Endothelial cell of umbilical vein (primary cell): ENCODE data around the gene OR6K6. TPM values are rescaled to one million over a fixed set of nuclear protein-coding genes. Genes with fewer than 3 reads are reported as not detected.

Experiments
- BruUV-seq: library from RNA; stranded (reverse); fragments of 400-500 nt; replicated peaks from 2 replicates; lab custom pipeline; 2021; lab: Mats Ljungman, UMichigan
- CTCF ChIA-PET: fragments of 300-600, 350-600 bp; sonication (Branson Sonifier 250); formaldehyde crosslinking; loops from one replicate; lab custom pipeline; 2021; ENCODE audit warnings: antibody characterized with exemption, inconsistent platforms; lab: Charles Lee
- POLR2A ChIA-PET: fragments of 300-600, 350-600 bp; sonication (Branson Sonifier 250); formaldehyde crosslinking; loops from one replicate; lab custom pipeline; 2021; ENCODE audit warnings: antibody characterized with exemption, inconsistent platforms; lab: Charles Lee
- DNase-seq: peaks from one replicate; pipeline ENCODE4 v3.0.0-alpha.2; 2011; ENCODE audit warnings: low read depth, low spot score
- FAIRE-seq: peaks from 2 replicates; lab custom pipeline; 2011; peaks lifted over from hg19 to GRCh38; lab: Jason Lieb, UNC
- H2AFZ ChIP-seq: 2 replicates; pipeline ENCODE4 v1.6.0; 2012; ENCODE audit warnings: low read depth, low read length, control low read depth, inconsistent platforms
- H3K27ac ChIP-seq: 2 replicates; pipeline ENCODE4 v1.5.1; 2011; ENCODE audit warnings: low read depth, mild to moderate bottlenecking, control low read depth, low read length, moderate library complexity; ENCODE audit not compliant: insufficient read depth
- H3K27me3 ChIP-seq, 2 experiments: 2 replicates each; pipeline versions ENCODE4 v1.6.0 to v1.6.1; 2011; ENCODE audit warnings: low read length in 2 of 2, mixed read lengths in 1 of 2; ENCODE audit not compliant: control insufficient read depth in 2 of 2, insufficient read depth in 2 of 2
- H3K36me3 ChIP-seq, 2 experiments: 2 replicates in 1 of 2; 3 replicates in 1 of 2; pipeline ENCODE4 v1.5.1; 2011; ENCODE audit warnings: low read length in 2 of 2, mild to moderate bottlenecking in 1 of 2, moderate library complexity in 1 of 2; ENCODE audit not compliant: control insufficient read depth in 2 of 2, insufficient read depth in 2 of 2; ENCODE audit errors: extremely low read depth in 1 of 2
- H3K4me1 ChIP-seq: 3 replicates; pipeline ENCODE4 v1.5.1; 2011; ENCODE audit warnings: mild to moderate bottlenecking, low read length; ENCODE audit not compliant: control insufficient read depth, insufficient read depth; ENCODE audit errors: extremely low read depth
- H3K4me2 ChIP-seq: 2 replicates; pipeline ENCODE4 v1.6.1; 2011; ENCODE audit warnings: low read length, control low read depth, mixed read lengths; ENCODE audit not compliant: insufficient read depth
- H3K4me3 ChIP-seq, 3 experiments: fragments of 200-600 bp in 1 of 3; sonication (generic), shearing (Covaris generic) in 1 of 3; replicated peaks in 1 of 3; 2 replicates each; pipeline ENCODE4 v1.5.1; 2011 to 2016; ENCODE audit warnings: control low read depth in 3 of 3, low read length in 3 of 3, mild to moderate bottlenecking in 2 of 3, inconsistent platforms in 1 of 3, low read depth in 1 of 3, moderate library complexity in 1 of 3; ENCODE audit not compliant: insufficient read depth in 1 of 3
- H3K79me2 ChIP-seq: 2 replicates; pipeline ENCODE4 v1.6.0; 2012; ENCODE audit warnings: low read length, inconsistent platforms; ENCODE audit not compliant: control insufficient read depth, insufficient read depth
- H3K9ac ChIP-seq: replicated peaks from 2 replicates; pipeline ENCODE3; 2011; ENCODE audit warnings: low read length, control low read depth; ENCODE audit not compliant: insufficient read depth; ENCODE audit errors: extremely low read depth
- H3K9me1 ChIP-seq: replicated peaks from 3 replicates; pipeline ENCODE4 v1.6.0; 2011; ENCODE audit warnings: mild to moderate bottlenecking, low read length; ENCODE audit not compliant: control insufficient read depth, insufficient read depth; ENCODE audit errors: extremely low read depth
- H3K9me3 ChIP-seq: replicated peaks from 2 replicates; pipeline ENCODE4 v1.5.1; 2012; ENCODE audit warnings: low read length, inconsistent platforms; ENCODE audit not compliant: control insufficient read depth, insufficient read depth
- H4K20me1 ChIP-seq: replicated peaks from 2 replicates; pipeline ENCODE3; 2011; ENCODE audit warnings: mild to moderate bottlenecking, low read length; ENCODE audit not compliant: control insufficient read depth, insufficient read depth; ENCODE audit errors: extremely low read depth
- CTCF ChIP-seq, 2 donors: IDR thresholded peaks; 1 replicate in 1 of 2; 2 replicates in 1 of 2; pipeline ENCODE4 v1.5.1; 2011; ENCODE audit warnings: low read length in 2 of 2, mild to moderate bottlenecking in 2 of 2, moderate library complexity in 2 of 2, control low read depth in 1 of 2, inconsistent platforms in 1 of 2, low read depth in 1 of 2; ENCODE audit not compliant: insufficient read depth in 1 of 2; ENCODE audit errors: extremely low read depth in 1 of 2
- EZH2 ChIP-seq: IDR thresholded peaks from 2 replicates; pipeline ENCODE4 v1.6.1; 2012; ENCODE audit warnings: borderline replicate concordance, low read depth, mild to moderate bottlenecking, moderate library complexity, low read length, inconsistent platforms; ENCODE audit not compliant: severe bottlenecking
- FOS ChIP-seq: IDR thresholded peaks from 2 replicates; pipeline ENCODE4 v1.6.1; 2011; ENCODE audit warnings: mild to moderate bottlenecking, low read length, moderate library complexity, borderline replicate concordance; ENCODE audit not compliant: insufficient read depth
- GATA2 ChIP-seq: IDR thresholded peaks from 2 replicates; pipeline ENCODE4 v1.7.0; 2011; ENCODE audit warnings: low read depth, mild to moderate bottlenecking, moderate library complexity, mixed read lengths, low read length; ENCODE audit not compliant: insufficient read length, insufficient read depth
- JUN ChIP-seq: IDR thresholded peaks from 2 replicates; pipeline ENCODE4 v1.6.1; 2011; ENCODE audit warnings: borderline replicate concordance, low read depth; ENCODE audit not compliant: insufficient read length, insufficient read depth
- MAX ChIP-seq: IDR thresholded peaks from 2 replicates; pipeline ENCODE4 v1.6.1; 2011; ENCODE audit not compliant: insufficient read depth, insufficient read length
- MYC ChIP-seq: IDR thresholded peaks from one replicate; pipeline ENCODE4 v1.6.1; 2011; ENCODE audit warnings: mild to moderate bottlenecking, low read depth, low read length
- POLR2A ChIP-seq: IDR thresholded peaks from 2 replicates; pipeline ENCODE4 v1.6.1; 2012; ENCODE audit warnings: low read depth, mild to moderate bottlenecking, control low read depth, low read length
- POLR2AphosphoS5 ChIP-seq: IDR thresholded peaks from 2 replicates; pipeline ENCODE4 v1.6.1; 2012; ENCODE audit warnings: low read depth, mild to moderate bottlenecking, control low read depth, low read length, moderate library complexity; ENCODE audit not compliant: insufficient read depth
- dilution Hi-C: fragments of 300-500 bp; cut with MboI; formaldehyde crosslinking; loops from one replicate; pipeline ENCODE4 v1.15.0; 2019; ENCODE audit warnings: low sequenced_read_pairs; ENCODE audit not compliant: extremely low pct_ligation_motif_present
- intact Hi-C: fragments of 100-400 bp; cut with micrococcal nuclease; formaldehyde crosslinking; loops from one replicate; pipeline ENCODE4 v1.10.0; 2022
- polyA plus RNA-seq, 4 experiments: library from polyadenylated mRNA; depleted of rRNA in 3 of 4; stranded (reverse) in 3 of 4; unstranded in 1 of 4; fragments of >200 nt; gene quantifications; 2 replicates each; pipeline versions ENCODE4 v1.2.1 to v1.2.3, GENCODE V29; 2011 to 2012; ENCODE audit warnings: missing spikeins in 1 of 4
- total RNA-seq: library from RNA; stranded (reverse); gene quantifications from 2 replicates; pipeline ENCODE4 v1.2.3, GENCODE V29; 2021

OR6K6 gene
- total and polyA plus RNA-seq, 2 donors (not counting 3 experiments of a cell fraction or from before 2014, with no cell fraction given), result not detected

- Histone ChIP-seq H3K4me3 (no peak overlapping the region), H3K27me3 (no peaks in the 10 kb centered on the region), H3K36me3 (no peaks in the 10 kb centered on the region), H3K27ac (no peak overlapping the region), H3K9me3 (no peaks in the 10 kb centered on the region), H3K4me2 (no peak overlapping the region), H2AFZ (no peak overlapping the region), H3K9ac (no peak overlapping the region), H4K20me1 (no peaks in the 10 kb centered on the region), H3K9me1 (no peaks in the 10 kb centered on the region), H3K4me1 (no peaks in the 10 kb centered on the region), H3K79me2 (no peaks in the 10 kb centered on the region)
- no TSS peak for BruUV-seq
- POLR2A ChIA-PET, result no interaction called here
- intact Hi-C loops (no loop called here), dilution Hi-C loops (no loop called here)
- TF ChIP-seq EZH2 (no peak), CTCF (IDR thresholded peaks at IDR 0.05; ENCODE audit: extremely low read depth in 1 of 2, insufficient read depth in 1 of 2, low read depth in 1 of 2, low read length in 2 of 2) (no peak), MYC (no peak), POLR2AphosphoS5 (no peak), POLR2A (no peak), GATA2 (no peak)
- DNase-seq (no peak), FAIRE-seq (no peak)
- CTCF ChIA-PET, result no interaction called here
Observed at GRCh38 chr1:158799689-158800088, 45.2 kb downstream of the OR6K6 start.

GRCh38 chr1:158800526-158800925, 46.0 kb downstream of the OR6K6 start:
- TF ChIP-seq MAX (no peak), POLR2AphosphoS5 (no peak), POLR2A (no peak), EZH2 (no peak), JUN (no peak), GATA2 (no peak), MYC (no peak), CTCF (IDR thresholded peaks at IDR 0.05; ENCODE audit: extremely low read depth in 1 of 2, insufficient read depth in 1 of 2, low read depth in 1 of 2, low read length in 2 of 2) (no peak), FOS (no peak)
- Histone ChIP-seq H3K9me1 (no peaks in the 10 kb centered on the region), H3K4me2 (no peak overlapping the region), H3K9me3 (no peaks in the 10 kb centered on the region), H3K79me2 (no peaks in the 10 kb centered on the region), H3K27me3 (no peaks in the 10 kb centered on the region), H2AFZ (no peak overlapping the region), H3K27ac (no peak overlapping the region), H3K36me3 (no peaks in the 10 kb centered on the region), H4K20me1 (no peaks in the 10 kb centered on the region), H3K4me3 (no peak overlapping the region), H3K9ac (no peak overlapping the region), H3K4me1 (no peaks in the 10 kb centered on the region)
- CTCF ChIA-PET, result no interaction called here
- dilution Hi-C loops, result no loop called here
- intact Hi-C loops, result no loop called here
- POLR2A ChIA-PET, result no interaction called here
- BruUV-seq, result no TSS peak
- DNase-seq (no peak), FAIRE-seq (no peak)
